PC-3 (cell line): ENCODE measurements around the gene LILRA6. TPM values are rescaled to one million over a fixed set of nuclear protein-coding genes. Genes with fewer than 3 reads are reported as not detected.
"Not testable (repeated sequence)": the region's sequence is repeated elsewhere in the genome, so short reads cannot be mapped to it uniquely, and the experiment has no call there.

Source experiments
- ATAC-seq: fragments of 200-7000 bp; cut with Tn5 transposase; 2 replicates; pipeline ENCODE4 v1.9.1; 2020; ENCODE audit warnings: mild to moderate bottlenecking, moderate library complexity
- BruUV-seq: library from RNA; stranded (reverse); fragments of 400-500 nt; replicated peaks from 2 replicates; lab custom pipeline; 2021; lab: Mats Ljungman, UMichigan
- CTCF ChIA-PET: fragments of 300-600 bp; sonication (Branson Sonifier 250); formaldehyde crosslinking; loops from one replicate; lab custom pipeline; 2022; ENCODE audit warnings: antibody characterized with exemption; lab: Charles Lee
- POLR2A ChIA-PET: fragments of 300-600 bp; sonication (Branson Sonifier 250); formaldehyde crosslinking; loops from one replicate; lab custom pipeline; 2022; ENCODE audit warnings: antibody characterized with exemption; ENCODE audit not compliant: unreplicated experiment; lab: Charles Lee
- DNase-seq: peaks from one replicate; pipeline ENCODE4 v3.0.0-alpha.2; 2015
- H2AFZ ChIP-seq: fragments of 300-600 bp; sonication (generic); 2 replicates; pipeline ENCODE4 v1.6.0; 2016; ENCODE audit warnings: antibody characterized with exemption, low read length
- H3F3A ChIP-seq: fragments of 300-600 bp; sonication (generic); one replicate; pipeline ENCODE4 v1.6.0; 2017; ENCODE audit warnings: antibody characterized with exemption, low read length, control low read depth, mild to moderate bottlenecking; ENCODE audit not compliant: unreplicated experiment
- H3K27ac ChIP-seq: fragments of 300-600 bp; sonication (generic); 2 replicates; pipeline ENCODE4 v1.5.1; 2016; ENCODE audit warnings: mild to moderate bottlenecking, low read length
- H3K27me3 ChIP-seq: fragments of 300-600 bp; sonication (generic); 2 replicates; pipeline ENCODE4 v1.6.1; 2016; ENCODE audit warnings: low read length, mixed read lengths
- H3K36me3 ChIP-seq: fragments of 300-600 bp; sonication (generic); 2 replicates; pipeline ENCODE4 v1.6.1; 2016; ENCODE audit warnings: low read depth, mixed run types, low read length, mixed read lengths
- H3K4me1 ChIP-seq: fragments of 300-600 bp; sonication (generic); 2 replicates; pipeline ENCODE4 v1.5.1; 2016; ENCODE audit warnings: low read length; ENCODE audit not compliant: insufficient read depth
- H3K4me2 ChIP-seq: fragments of 300-600 bp; sonication (generic); 2 replicates; pipeline ENCODE4 v1.6.0; 2016; ENCODE audit warnings: low read length
- H3K4me3 ChIP-seq: fragments of 300-600 bp; sonication (generic); 2 replicates; pipeline ENCODE4 v1.5.1; 2016; ENCODE audit warnings: mild to moderate bottlenecking, low read length, mixed read lengths
- H3K79me2 ChIP-seq: fragments of 300-600 bp; sonication (generic); 2 replicates; pipeline ENCODE4 v1.6.1; 2017; ENCODE audit warnings: low read length, mixed read lengths
- H3K9ac ChIP-seq: fragments of 300-600 bp; sonication (generic); 2 replicates; pipeline ENCODE4 v1.6.0; 2016; ENCODE audit warnings: mild to moderate bottlenecking, low read length
- H3K9me2 ChIP-seq: fragments of 300-600 bp; sonication (generic); replicated peaks from 2 replicates; pipeline ENCODE4 v1.6.1; 2016; ENCODE audit warnings: mixed run types, low read length, mixed read lengths
- H3K9me3 ChIP-seq: fragments of 300-600 bp; sonication (generic); 2 replicates; pipeline ENCODE4 v1.6.1; 2016; ENCODE audit warnings: low read length, mixed read lengths
- H4K20me1 ChIP-seq: fragments of 300-600 bp; sonication (generic); 2 replicates; pipeline ENCODE4 v1.6.1; 2016; ENCODE audit warnings: low read length, mixed read lengths
- EZH2 ChIP-seq: fragments of 300-600 bp; sonication (generic); IDR thresholded peaks from one replicate; pipeline ENCODE4 v1.6.1; 2017; ENCODE audit warnings: antibody characterized with exemption, mild to moderate bottlenecking, low read length; ENCODE audit not compliant: unreplicated experiment
- EZH2phosphoT487 ChIP-seq: fragments of 300-600 bp; sonication (generic); IDR thresholded peaks from 2 replicates; pipeline ENCODE4 v1.6.1; 2018; ENCODE audit warnings: mild to moderate bottlenecking, antibody characterized with exemption, low read length, borderline replicate concordance
- intact Hi-C: fragments of 100-400 bp; cut with micrococcal nuclease; formaldehyde crosslinking; loops from 2 replicates; pipeline ENCODE4 v1.9.0; 2023
- total RNA-seq: library from RNA; depleted of rRNA; stranded (reverse); fragments of >200 nt; gene quantifications from 2 replicates; pipeline ENCODE4 v1.2.3, GENCODE V29; 2014
- TF ChIP-seq, protein P1 (sequence below): fragments of 300-600 bp; sonication (generic); conservative IDR thresholded peaks from 2 replicates; pipeline ENCODE4 v1.5.1; 2017; ENCODE audit warnings: antibody characterized with exemption, low read depth, mild to moderate bottlenecking, low read length

LILRA6 gene
- total RNA-seq, 1 experiment from 2014 or later = not detected

DNA sequence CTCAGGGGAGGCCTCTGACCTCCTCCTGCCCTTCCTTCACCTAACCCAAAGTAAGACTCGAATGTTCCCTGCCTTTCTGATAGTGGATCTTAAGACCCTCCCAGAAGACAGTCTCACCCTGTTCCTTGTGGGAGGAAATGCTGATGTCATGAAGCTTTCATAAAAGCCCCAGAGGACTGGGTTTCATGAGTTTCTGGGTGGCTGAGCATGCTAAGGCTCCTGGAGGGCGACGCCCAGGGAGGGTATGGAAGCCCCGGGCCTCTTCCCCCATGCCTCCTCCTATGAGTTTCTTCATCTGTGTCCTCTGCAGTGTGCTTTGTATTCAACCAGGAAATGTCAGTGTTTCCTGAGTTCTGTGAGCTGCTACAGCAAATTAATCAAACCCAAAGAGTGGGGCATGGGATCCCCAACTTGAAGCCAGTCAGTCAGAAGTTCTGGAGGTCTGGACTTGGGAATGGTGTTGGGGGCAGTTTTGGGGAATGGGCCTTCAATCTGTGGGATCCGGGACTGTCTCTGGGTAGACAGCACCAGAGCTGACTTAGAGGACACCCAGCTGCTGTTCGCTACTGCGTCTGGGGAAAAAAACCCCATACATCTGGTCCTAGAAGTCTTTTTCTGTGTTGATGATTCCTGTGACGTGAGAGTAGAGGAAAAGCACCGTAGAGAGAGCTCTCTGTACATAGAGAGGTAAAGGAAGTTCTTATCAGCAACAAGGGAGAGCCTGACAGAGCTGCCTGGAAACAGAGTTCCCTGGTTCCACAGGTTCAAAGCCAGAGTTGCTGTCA is 40.3 kb upstream of the LILRA6 start:
- Histone ChIP-seq H3K9me2 (no peaks in the 10 kb centered on the region), H3K36me3 (no peaks in the 10 kb centered on the region), H3K27me3 (peaks cover 86% of the 10 kb centered on the region), H3K79me2 (no peaks in the 10 kb centered on the region), H2AFZ (no peak overlapping the region), H3K4me1 (no peaks in the 10 kb centered on the region), H3K27ac (no peak overlapping the region), H3K9ac (no peak overlapping the region), H4K20me1 (no peaks in the 10 kb centered on the region), H3K9me3 (no peaks in the 10 kb centered on the region), H3K4me2 (no peak overlapping the region), H3F3A (no peaks in the 10 kb centered on the region), H3K4me3 (no peak overlapping the region)
- DNase-seq = no peak
- TF ChIP-seq EZH2 (no peak), EZH2phosphoT487 (no peak)
- TF ChIP-seq, protein P1, sequence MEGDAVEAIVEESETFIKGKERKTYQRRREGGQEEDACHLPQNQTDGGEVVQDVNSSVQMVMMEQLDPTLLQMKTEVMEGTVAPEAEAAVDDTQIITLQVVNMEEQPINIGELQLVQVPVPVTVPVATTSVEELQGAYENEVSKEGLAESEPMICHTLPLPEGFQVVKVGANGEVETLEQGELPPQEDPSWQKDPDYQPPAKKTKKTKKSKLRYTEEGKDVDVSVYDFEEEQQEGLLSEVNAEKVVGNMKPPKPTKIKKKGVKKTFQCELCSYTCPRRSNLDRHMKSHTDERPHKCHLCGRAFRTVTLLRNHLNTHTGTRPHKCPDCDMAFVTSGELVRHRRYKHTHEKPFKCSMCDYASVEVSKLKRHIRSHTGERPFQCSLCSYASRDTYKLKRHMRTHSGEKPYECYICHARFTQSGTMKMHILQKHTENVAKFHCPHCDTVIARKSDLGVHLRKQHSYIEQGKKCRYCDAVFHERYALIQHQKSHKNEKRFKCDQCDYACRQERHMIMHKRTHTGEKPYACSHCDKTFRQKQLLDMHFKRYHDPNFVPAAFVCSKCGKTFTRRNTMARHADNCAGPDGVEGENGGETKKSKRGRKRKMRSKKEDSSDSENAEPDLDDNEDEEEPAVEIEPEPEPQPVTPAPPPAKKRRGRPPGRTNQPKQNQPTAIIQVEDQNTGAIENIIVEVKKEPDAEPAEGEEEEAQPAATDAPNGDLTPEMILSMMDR = no peak
- POLR2A ChIA-PET = no interaction called here
- intact Hi-C loops = no loop called here
- BruUV-seq = no TSS peak
- CTCF ChIA-PET = no interaction called here
- no peak for ATAC-seq

DNA sequence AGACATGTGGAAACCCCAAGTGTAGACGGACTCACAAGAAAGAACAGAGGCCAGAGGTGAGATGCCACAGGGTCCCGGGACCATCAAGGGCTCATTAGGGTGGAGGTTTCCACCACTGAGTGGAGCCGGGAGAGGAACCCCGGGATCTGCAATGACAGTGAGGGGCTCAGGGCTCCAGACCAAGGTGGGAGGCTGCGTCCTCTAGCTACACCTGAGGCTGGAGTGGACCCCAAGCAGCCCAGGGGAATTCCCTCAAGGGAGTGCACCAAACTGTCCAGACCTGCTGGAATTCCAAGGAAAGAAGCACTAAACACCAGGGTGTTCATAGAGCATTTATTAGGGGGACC is 39.1 kb upstream of the LILRA6 start:
- H3K9ac ChIP-seq, H3K4me3 ChIP-seq, POLR2A ChIA-PET, ATAC-seq, BruUV-seq, H2AFZ ChIP-seq, H3K27ac ChIP-seq, H3K36me3 ChIP-seq, H3F3A ChIP-seq, CTCF ChIA-PET, H3K4me1 ChIP-seq, H3K4me2 ChIP-seq, H3K9me2 ChIP-seq, H3K9me3 ChIP-seq, H4K20me1 ChIP-seq, DNase-seq, intact Hi-C loops, H3K79me2 ChIP-seq: not testable (repeated sequence)
- H3K27me3 ChIP-seq = peaks cover 79% of the 10 kb centered on the region

DNA sequence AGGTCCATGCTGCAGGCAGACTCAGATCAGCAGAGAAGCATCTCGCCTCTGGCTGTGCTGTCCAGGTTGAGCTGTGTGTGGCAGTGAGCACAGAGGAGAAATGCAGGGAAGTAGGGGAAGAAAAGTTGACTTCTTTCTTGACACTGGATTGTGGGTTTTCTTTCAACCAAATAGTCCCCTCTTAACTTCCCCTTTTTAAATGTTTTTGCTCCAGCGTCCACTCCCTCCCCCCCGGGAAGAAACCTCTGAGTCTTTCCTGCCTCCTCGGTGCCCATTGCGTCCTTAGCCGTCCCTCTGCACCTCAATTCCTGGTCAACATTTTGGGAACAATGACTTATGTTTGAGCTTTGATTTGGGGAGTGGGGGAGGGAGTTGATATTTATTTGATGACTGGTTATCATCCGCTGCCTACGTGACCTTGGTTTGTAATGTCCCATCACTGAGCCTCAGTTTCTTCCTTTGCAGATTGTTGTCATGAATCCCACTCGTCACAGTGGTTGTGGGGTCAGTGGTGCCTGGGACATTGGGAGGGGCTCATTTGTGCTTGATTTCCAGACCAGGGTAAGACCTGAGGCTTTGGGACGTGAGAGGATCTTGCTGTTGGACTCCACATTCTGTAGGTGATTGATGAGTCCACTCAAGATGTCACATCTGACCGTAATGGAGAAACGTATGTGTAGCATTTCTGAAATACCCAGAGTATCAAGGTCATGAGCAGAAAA is 38.6 kb upstream of the LILRA6 start, which contains the start of gene LILRB2:
Gene LILRB2 (minus strand): TSS at position 104 of the 722 bp plus-strand sequence. CDS start 614 bp downstream, outside the sequence.
- H3K9ac ChIP-seq = no peak within 1 kb of the TSS
- no peaks in the 10 kb centered on the region for H3K9me2 ChIP-seq
- no peak within 1 kb of the TSS for H3K4me3 ChIP-seq
- CTCF ChIA-PET = no interaction called here
- DNase-seq = no peak
- TF ChIP-seq EZH2phosphoT487 = no peak
- no peak within 1 kb of the TSS for H3K4me2 ChIP-seq
- no peaks in the 10 kb centered on the region for H3K4me1 ChIP-seq
- intact Hi-C loops = no loop called here
- no peaks in the 10 kb centered on the region for H3K79me2 ChIP-seq
- no peak within 1 kb of the TSS for H3K27ac ChIP-seq
- POLR2A ChIA-PET = no interaction called here
- H2AFZ ChIP-seq = no peak within 1 kb of the TSS
- no peaks in the 10 kb centered on the region for H3F3A ChIP-seq
- ATAC-seq = no peak
- H3K9me3 ChIP-seq = no peaks in the 10 kb centered on the region
- no peaks in the 10 kb centered on the region for H3K36me3 ChIP-seq
- H3K27me3 ChIP-seq = peaks cover 76% of the 10 kb centered on the region
- no TSS peak for BruUV-seq
- H4K20me1 ChIP-seq = no peaks in the 10 kb centered on the region

DNA sequence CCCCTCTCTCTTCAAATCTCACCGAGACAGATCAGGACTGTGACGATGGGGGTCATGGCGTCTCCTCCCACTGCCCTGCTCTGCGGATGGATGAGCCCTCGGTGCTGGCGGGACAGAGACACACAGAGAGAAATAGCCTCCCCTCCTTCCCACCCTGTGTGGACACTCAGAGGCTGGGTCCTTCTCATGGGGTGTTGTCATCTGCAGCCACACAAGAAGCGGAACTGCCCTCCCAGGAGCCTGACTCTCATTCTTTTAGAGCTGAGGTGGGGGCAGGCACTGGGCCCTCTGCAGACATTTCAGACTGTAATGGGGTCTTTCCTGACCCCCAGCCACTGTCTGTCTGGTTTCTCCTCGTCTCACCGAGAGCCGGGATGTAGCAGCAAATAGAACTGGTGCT is 37.9 kb upstream of the LILRA6 start:
- H3K9me2 ChIP-seq, H3K4me1 ChIP-seq, H3F3A ChIP-seq, CTCF ChIA-PET, ATAC-seq, H3K9me3 ChIP-seq, H3K27ac ChIP-seq, intact Hi-C loops, H4K20me1 ChIP-seq, H2AFZ ChIP-seq, DNase-seq, H3K4me2 ChIP-seq, H3K36me3 ChIP-seq, H3K79me2 ChIP-seq, H3K9ac ChIP-seq, BruUV-seq, POLR2A ChIA-PET, H3K4me3 ChIP-seq: not testable (repeated sequence)
- peaks cover 83% of the 10 kb centered on the region for H3K27me3 ChIP-seq

DNA sequence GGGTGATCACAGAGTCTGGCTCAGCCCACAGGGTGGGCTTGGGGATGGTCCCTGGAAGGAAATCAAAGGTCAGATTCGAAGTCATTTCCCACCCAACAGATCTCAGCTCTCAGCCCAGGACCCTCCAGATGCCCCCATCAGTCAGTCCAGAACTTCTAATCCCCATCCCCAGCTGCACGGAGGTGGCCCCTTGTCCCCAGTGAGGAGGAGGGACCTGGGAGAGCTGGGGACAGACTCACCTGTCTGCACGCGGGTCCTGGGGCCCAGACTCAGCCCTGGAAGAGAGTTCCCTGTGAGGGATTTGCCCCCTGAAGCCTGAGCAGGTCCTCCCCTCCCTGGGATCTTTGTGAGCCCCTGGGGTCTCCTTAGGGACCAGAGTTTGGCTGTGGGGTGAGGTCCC is 37.4 kb upstream of the LILRA6 start:
- CTCF ChIA-PET = not testable (repeated sequence)

More for the DNA sequence above, 37.4 kb upstream of the LILRA6 start:
- H3K9me3 ChIP-seq, BruUV-seq, H3K4me1 ChIP-seq, H3K4me2 ChIP-seq, H3K27ac ChIP-seq, intact Hi-C loops, H3K79me2 ChIP-seq, POLR2A ChIA-PET, H3K9ac ChIP-seq, H3K36me3 ChIP-seq, H4K20me1 ChIP-seq, ATAC-seq, H3K9me2 ChIP-seq, DNase-seq, H3F3A ChIP-seq, H3K4me3 ChIP-seq, H2AFZ ChIP-seq: not testable (repeated sequence)
- H3K27me3 ChIP-seq = peaks cover 82% of the 10 kb centered on the region
